GM12878 (cell line): Measurements from ENCODE around the gene KIFC1. TPM values are rescaled to one million over a fixed set of nuclear protein-coding genes. Genes with fewer than 3 reads are reported as not detected.
A peak's percentile ranks its signal among the peaks of the same experiment; 100 is the strongest.

Source experiments
- BHLHE40 ChIP-seq, 2 experiments: fragments of 450-650 bp in 1 of 2; IDR thresholded peaks; 2 replicates each; pipeline ENCODE4 v1.6.1; 2011 to 2017; ENCODE audit warnings: low read depth in 2 of 2, borderline replicate concordance in 1 of 2, improper control_type of control experiment in 1 of 2, low read length in 1 of 2, mild to moderate bottlenecking in 1 of 2
- BRCA1 ChIP-seq: IDR thresholded peaks from 2 replicates; pipeline ENCODE4 v1.6.1; 2011; ENCODE audit warnings: low read depth, low read length, improper control_type of control experiment
- EGR1 ChIP-seq, 2 experiments: IDR thresholded peaks; 1 replicate in 1 of 2; 2 replicates in 1 of 2; pipeline ENCODE4 v1.6.1; 2011 to 2012; ENCODE audit warnings: low read depth in 2 of 2, low read length in 2 of 2, borderline replicate concordance in 1 of 2, mild to moderate bottlenecking in 1 of 2, moderate library complexity in 1 of 2
- FOS ChIP-seq: IDR thresholded peaks from 3 replicates; pipeline ENCODE4 v1.6.1; 2011; ENCODE audit warnings: borderline replicate concordance; ENCODE audit not compliant: insufficient read length; ENCODE audit errors: extremely low read depth
- HCFC1 ChIP-seq: fragments of 150-350 bp; IDR thresholded peaks from 2 replicates; pipeline ENCODE4 v1.6.1; 2014; ENCODE audit warnings: low read length
- NBN ChIP-seq: fragments of 450-650 bp; IDR thresholded peaks from 2 replicates; pipeline ENCODE4 v1.6.1; 2016
- NKRF ChIP-seq: fragments of 450-650 bp; conservative IDR thresholded peaks from 2 replicates; pipeline ENCODE4 v1.6.1; 2017; ENCODE audit warnings: mild to moderate bottlenecking, moderate library complexity
- POU2F2 ChIP-seq: IDR thresholded peaks from 3 replicates; pipeline ENCODE4 v1.6.1; 2011; ENCODE audit warnings: low read depth, mild to moderate bottlenecking, low read length, borderline replicate concordance
- SREBF2 ChIP-seq: IDR thresholded peaks from 2 replicates; pipeline ENCODE4 v1.6.1; 2012; ENCODE audit warnings: mild to moderate bottlenecking, low read length
- SUPT20H ChIP-seq: IDR thresholded peaks from 2 replicates; pipeline ENCODE4 v1.6.1; 2011; ENCODE audit warnings: low read depth, mild to moderate bottlenecking, low read length, moderate library complexity, borderline replicate concordance; ENCODE audit not compliant: control insufficient read depth
- TCF3 ChIP-seq: IDR thresholded peaks from 2 replicates; pipeline ENCODE4 v1.6.1; 2012; ENCODE audit warnings: low read depth, mild to moderate bottlenecking, low read length, borderline replicate concordance; ENCODE audit not compliant: insufficient read depth
- YBX1 ChIP-seq: fragments of 450-650 bp; IDR thresholded peaks from 2 replicates; pipeline ENCODE4 v1.6.1; 2016; ENCODE audit warnings: antibody characterized with exemption
- ZBTB40 ChIP-seq: fragments of 450-650 bp; IDR thresholded peaks from 2 replicates; pipeline ENCODE4 v1.6.1; 2016; ENCODE audit warnings: mild to moderate bottlenecking, moderate library complexity, borderline replicate concordance
- polyA plus RNA-seq, 11 experiments: library from polyadenylated mRNA; depleted of rRNA in 4 of 11; unstranded in 6 of 11; stranded (reverse) in 5 of 11; fragments of >200 nt; fragmentation: Nextera tagmentation in 4 of 11; fragmentation: Illumina TruSeq in 1 of 11; extraction: Ambion mirVana in 4 of 11; extraction: Trizol in 1 of 11; gene quantifications; 1 replicate in 1 of 11; 2 replicates in 10 of 11; pipeline versions ENCODE4 v1.2.1 to v1.2.3, GENCODE V29; 2011 to 2016; ENCODE audit warnings: inconsistent platforms in 2 of 11, missing spikeins in 2 of 11, low read depth in 1 of 11
- total RNA-seq, 4 experiments: library from RNA; depleted of rRNA in 3 of 4; stranded (reverse); fragments of >200 nt in 3 of 4; fragmentation: Illumina TruSeq in 1 of 4; extraction: Trizol in 1 of 4; gene quantifications; 2 replicates each; pipeline versions ENCODE4 v1.2.1 to v1.2.3, GENCODE V29; 2013 to 2021
- TF ChIP-seq, protein P1 (sequence below): IDR thresholded peaks from 2 replicates; pipeline ENCODE4 v1.6.1; 2012; ENCODE audit warnings: improper control_type of control experiment, low read depth, low read length; ENCODE audit not compliant: insufficient replicate concordance
- TF ChIP-seq, protein P2 (sequence below): IDR thresholded peaks from 2 replicates; pipeline ENCODE4 v1.6.1; 2012; ENCODE audit warnings: low read depth, low read length, improper control_type of control experiment

The KIFC1 gene
- total and polyA plus RNA-seq, 10 of the 15 experiments (the other 5 are each of a cell fraction or from before 2014, with no cell fraction given): 1.8 to 87.4 (median 54.4) TPM

GRCh38 chr6:33425668-33426577 is 34.3 kb downstream of the KIFC1 start (continued):
- TF ChIP-seq NKRF (peak; percentile 38; the same call in 1 of the 2 replicates), HCFC1 (no peak; the same call in 1 of the 2 replicates), NBN (no peak), TCF3 (0 out of 2 replicates have a peak, but pooled peaks have one; percentile 5), BRCA1 (no peak), YBX1 (no peak), POU2F2 (0 out of 3 replicates have a peak, but pooled peaks have one; percentile 41), FOS (no peak), SREBF2 (no peak), SUPT20H (no peak), BHLHE40 (IDR thresholded peaks at IDR 0.05; ENCODE audit: borderline replicate concordance in 1 of 2, low read depth in 2 of 2, low read length in 1 of 2) (peak in 1 of 2 experiments; percentile 38; a peak in 1 of 4 replicates), ZBTB40 (no peak), EGR1 (IDR thresholded peaks at IDR 0.05; ENCODE audit: borderline replicate concordance in 1 of 2, low read depth in 2 of 2, low read length in 2 of 2) (peak; percentile 9 to 89)
- TF ChIP-seq, protein P1, sequence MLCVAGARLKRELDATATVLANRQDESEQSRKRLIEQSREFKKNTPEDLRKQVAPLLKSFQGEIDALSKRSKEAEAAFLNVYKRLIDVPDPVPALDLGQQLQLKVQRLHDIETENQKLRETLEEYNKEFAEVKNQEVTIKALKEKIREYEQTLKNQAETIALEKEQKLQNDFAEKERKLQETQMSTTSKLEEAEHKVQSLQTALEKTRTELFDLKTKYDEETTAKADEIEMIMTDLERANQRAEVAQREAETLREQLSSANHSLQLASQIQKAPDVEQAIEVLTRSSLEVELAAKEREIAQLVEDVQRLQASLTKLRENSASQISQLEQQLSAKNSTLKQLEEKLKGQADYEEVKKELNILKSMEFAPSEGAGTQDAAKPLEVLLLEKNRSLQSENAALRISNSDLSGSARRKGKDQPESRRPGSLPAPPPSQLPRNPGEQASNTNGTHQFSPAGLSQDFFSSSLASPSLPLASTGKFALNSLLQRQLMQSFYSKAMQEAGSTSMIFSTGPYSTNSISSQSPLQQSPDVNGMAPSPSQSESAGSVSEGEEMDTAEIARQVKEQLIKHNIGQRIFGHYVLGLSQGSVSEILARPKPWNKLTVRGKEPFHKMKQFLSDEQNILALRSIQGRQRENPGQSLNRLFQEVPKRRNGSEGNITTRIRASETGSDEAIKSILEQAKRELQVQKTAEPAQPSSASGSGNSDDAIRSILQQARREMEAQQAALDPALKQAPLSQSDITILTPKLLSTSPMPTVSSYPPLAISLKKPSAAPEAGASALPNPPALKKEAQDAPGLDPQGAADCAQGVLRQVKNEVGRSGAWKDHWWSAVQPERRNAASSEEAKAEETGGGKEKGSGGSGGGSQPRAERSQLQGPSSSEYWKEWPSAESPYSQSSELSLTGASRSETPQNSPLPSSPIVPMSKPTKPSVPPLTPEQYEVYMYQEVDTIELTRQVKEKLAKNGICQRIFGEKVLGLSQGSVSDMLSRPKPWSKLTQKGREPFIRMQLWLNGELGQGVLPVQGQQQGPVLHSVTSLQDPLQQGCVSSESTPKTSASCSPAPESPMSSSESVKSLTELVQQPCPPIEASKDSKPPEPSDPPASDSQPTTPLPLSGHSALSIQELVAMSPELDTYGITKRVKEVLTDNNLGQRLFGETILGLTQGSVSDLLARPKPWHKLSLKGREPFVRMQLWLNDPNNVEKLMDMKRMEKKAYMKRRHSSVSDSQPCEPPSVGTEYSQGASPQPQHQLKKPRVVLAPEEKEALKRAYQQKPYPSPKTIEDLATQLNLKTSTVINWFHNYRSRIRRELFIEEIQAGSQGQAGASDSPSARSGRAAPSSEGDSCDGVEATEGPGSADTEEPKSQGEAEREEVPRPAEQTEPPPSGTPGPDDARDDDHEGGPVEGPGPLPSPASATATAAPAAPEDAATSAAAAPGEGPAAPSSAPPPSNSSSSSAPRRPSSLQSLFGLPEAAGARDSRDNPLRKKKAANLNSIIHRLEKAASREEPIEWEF: no peak
- TF ChIP-seq, protein P2, sequence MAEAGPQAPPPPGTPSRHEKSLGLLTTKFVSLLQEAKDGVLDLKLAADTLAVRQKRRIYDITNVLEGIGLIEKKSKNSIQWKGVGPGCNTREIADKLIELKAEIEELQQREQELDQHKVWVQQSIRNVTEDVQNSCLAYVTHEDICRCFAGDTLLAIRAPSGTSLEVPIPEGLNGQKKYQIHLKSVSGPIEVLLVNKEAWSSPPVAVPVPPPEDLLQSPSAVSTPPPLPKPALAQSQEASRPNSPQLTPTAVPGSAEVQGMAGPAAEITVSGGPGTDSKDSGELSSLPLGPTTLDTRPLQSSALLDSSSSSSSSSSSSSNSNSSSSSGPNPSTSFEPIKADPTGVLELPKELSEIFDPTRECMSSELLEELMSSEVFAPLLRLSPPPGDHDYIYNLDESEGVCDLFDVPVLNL: no peak
